CD1c-positive myeloid dendritic cell (primary cell): ENCODE measurements around the gene TNNC2.
"Not testable (repeated sequence)": the region's sequence is repeated elsewhere in the genome, so short reads cannot be mapped to it uniquely, and the experiment has no call there.

Source experiments
- DNase-seq: peaks from one replicate; pipeline ENCODE4 v3.0.0-alpha.2; 2016; ENCODE audit errors: extremely low spot score

The TNNC2 gene

DNA sequence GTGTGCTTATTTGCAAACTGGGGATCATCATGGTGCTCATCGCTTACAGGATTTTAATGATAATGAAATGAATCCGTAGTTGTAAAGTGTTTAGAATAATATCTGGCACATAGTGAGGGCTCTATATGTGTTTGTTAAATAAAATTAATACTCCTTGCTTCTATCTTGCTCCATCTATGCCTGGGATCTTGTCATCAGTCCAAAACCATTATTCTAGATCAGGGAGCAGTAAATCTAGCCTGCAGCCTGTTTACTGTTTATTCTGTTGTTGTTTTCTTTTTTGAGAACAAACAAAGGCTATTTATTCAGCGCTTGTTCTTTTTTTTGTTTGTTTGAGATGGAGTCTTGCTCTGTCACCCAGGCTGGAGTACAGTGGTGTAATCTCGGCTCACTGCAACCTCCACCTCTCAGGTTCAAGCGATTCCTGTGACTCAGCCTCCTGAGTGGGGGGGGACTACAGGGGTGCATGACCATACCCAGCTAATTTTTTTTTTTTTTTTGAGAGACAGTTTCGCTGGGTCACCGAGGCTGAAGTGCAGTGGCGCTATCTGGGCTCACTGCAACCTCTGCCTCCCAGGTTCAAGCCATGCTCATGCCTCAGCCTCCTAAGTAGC is 22.0 kb upstream of the TNNC2 start:
- no peak for DNase-seq

DNA sequence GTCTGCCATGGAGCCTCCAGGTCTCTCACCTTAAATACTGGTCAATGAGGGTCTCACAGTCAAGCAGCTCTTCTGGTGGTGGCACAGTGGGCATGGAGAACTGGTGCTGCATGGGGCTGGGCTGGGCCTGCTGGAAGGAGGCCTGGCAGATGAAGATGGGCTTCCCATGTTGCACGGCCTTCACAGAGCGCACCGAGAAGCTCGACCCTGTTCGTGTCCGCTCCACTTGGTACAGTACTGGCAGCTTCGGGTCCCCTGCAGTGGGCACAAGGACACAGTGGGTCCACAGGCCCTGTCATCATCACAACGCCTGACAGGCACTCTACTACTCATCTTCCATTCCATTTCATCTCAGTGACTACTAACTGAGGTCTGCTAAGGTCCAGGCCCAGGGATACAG is 21.3 kb upstream of the TNNC2 start:
- no peak for DNase-seq

DNA sequence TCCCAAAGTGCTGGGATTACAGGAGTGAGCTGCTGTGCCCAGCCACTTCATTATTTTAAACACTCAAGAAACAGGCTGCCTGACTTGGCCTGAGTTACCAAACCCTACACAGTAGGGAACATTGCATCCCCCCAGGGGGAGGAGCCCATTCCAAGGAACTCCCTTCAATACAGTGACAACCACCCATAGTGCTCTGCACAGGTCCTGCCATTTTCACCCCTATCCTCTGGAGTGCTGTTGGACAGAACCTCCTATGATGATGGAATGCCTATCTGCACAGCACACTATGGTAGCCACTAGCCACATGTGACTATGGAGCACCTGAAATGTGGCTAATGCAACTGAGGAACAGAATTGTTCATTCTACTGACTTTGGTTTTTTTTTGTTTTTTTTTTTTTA is 18.3 kb upstream of the TNNC2 start:
- DNase-seq = no peak

DNA sequence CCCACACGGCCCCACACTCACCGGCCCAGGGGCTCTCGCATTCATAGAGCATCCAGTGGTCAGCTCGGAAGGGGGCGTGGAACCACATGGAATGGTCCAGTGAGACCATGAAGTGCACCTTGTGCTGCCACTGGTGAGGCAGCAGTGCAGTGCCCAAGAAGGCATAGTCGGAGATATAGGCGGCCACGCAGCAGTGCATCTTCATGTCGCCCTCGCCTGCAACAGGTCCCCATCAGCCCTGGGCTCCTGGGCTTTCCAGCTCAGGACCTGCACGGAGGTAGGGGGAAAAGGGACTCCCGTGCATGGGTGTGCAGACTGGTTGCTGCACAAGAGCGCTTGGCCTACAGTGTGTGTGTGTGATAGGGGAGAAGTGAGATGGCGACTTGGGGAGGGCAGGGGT is 16.4 kb upstream of the TNNC2 start:
- no peak for DNase-seq

DNA sequence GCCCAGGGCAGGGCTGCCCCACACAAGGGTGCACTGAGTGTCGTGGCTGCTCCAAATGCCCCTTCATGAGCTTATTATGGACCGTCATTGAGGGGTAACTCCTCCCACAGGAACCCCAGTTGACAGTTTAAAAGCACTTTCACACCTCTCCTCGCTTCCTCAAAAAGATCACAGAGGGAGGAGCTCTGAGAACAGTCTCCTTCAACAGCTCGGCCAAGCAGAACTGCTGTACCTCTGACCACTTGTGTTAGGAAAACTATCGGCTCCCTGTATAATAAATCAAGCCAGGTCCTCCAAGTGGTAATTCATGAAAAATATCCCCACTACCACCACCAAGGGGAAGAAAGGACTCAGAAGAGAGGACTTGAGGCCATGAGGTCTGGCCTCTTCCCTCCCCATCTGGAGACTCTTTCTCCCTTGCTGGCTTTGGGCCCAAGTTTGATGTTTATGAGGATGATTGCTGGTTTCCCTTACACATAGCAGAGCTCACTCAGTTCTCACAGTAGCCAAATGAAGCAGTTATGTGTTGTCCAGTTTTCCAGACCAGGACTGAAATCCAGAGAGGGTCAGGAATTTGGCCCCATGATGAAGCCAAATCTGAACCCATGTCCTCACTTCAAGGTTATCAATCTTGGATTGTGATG is 15.2 kb upstream of the TNNC2 start:
- peak; percentile 48 for DNase-seq

DNA sequence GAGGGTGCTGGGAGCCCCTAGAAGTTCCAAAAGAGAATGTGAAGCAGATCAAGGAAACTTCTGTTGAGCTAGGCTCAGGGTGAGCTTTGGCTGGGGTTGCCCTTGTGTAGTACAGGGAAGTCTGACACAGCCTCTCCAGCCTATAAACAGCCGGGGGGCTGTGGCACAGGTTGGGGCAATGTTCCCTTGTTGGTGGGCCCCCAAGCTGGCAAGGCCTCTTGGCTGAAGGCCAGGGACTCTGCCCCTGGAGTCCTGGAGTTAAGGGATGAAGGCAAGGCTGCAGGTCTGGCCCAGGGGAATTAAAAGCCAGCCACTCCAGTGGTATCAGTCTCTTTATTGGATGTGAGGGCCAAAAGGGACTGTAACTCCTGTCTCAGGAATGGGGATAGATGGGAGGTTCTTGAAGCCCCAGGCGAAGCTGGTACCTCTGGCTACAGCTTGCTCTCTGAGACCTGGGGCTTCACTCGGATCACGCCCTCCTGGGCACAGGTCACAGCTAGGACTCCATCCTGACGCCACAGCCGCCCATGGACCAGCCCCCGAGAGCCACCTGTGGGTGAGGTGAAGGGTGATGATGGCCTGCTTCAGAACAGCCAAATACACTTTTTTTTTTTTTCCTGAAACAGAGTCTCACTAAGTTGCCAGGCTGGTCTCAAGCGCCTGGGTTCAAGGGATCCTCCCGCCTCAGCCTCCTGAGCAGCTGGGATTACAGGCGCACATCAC is 14.5 kb upstream of the TNNC2 start:
- no peak for DNase-seq

DNA sequence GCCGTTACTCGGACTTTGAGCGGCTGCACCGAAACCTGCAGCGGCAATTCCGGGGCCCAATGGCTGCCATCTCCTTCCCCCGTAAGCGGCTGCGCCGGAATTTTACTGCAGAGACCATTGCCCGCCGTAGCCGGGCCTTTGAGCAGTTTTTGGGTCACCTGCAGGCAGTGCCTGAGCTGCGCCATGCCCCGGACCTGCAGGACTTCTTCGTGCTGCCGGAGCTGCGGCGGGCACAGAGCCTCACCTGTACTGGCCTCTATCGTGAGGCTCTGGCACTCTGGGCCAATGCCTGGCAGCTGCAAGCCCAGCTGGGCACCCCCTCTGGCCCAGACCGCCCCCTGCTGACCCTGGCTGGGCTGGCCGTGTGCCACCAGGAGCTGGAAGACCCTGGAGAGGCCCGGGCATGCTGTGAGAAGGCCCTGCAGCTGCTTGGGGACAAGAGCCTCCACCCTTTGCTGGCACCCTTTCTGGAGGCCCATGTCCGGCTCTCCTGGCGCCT is 13.6 kb upstream of the TNNC2 start:
- no peak for DNase-seq

DNA sequence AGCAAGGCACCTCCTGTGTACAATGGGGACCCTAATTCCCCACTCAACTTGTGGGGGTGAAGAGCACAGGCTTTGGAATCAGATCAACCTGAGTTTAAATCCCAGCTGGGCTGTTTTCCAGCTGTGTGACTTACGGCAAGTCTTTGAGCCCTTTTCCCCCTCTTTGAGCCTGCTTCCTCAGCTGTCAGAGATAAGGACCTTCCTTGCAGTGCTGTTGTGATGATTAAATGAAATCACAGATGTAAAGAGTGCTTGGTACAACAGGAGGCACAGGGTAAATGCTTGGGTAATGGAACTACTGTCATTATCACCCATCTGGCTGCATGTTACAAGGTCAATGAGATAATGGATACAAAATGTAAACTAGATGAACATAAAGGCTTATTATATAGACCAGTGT is 9.7 kb upstream of the TNNC2 start:
- DNase-seq = no peak

DNA sequence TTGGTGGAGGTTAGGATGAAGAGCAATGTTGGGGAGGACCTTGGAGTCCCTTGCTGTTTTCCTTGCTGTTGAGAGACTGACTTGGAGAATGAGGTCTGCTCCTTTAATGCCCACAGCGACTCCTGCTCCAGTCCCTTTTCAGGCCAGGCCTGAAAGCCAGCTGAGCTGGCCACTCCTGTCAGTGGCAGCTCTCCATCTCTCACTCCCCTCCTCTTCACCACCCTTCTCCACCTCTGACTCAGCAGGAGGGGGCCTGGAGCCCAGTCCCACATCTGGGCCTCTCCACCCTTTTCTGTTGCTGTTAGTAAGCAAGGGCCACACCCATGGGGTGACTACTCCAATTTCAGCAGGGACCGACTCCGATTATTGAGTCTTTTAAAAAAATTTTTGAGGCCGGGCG is 8.7 kb upstream of the TNNC2 start:
- DNase-seq = no peak

DNA sequence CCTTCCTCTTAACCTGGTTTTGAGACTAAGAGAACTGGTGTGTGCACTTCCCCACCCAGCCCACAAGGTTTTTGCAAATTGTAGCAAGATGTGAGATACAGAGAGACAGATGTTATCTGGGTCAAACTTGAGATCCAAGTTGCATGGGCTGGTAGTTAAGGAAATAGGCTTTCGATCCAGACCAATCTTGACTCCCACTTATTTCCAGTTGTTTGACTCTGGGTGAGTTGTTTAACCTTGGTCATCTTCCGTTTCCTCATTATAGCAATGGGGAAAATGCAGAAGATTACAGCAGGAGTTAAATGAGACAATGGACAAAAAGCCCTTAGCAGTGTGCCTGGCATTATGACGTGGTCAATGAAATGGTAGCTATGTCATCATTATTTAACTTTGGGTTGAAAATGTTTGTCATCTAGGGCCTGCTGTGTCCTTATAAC is 8.2 kb upstream of the TNNC2 start:
- peak; percentile 67 for DNase-seq

DNA sequence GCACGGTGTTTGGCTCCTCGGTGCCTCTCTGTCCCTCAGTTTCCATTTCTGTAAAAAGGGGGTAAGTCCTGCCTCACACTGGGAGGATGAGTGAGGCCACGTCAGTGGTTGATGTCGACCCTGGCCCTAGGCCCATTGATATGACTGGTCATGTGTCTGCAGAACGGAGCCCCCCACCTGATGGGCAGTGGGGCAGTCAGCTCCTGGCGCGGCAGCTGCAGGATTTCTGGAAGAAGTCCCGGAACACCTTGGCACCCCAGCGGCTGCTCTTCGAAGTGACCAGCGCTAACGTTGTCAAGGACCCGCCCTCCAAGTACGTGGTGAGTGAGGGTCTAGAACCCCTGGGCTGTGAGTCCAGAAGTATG is 7.7 kb upstream of the TNNC2 start:
- DNase-seq = no peak

DNA sequence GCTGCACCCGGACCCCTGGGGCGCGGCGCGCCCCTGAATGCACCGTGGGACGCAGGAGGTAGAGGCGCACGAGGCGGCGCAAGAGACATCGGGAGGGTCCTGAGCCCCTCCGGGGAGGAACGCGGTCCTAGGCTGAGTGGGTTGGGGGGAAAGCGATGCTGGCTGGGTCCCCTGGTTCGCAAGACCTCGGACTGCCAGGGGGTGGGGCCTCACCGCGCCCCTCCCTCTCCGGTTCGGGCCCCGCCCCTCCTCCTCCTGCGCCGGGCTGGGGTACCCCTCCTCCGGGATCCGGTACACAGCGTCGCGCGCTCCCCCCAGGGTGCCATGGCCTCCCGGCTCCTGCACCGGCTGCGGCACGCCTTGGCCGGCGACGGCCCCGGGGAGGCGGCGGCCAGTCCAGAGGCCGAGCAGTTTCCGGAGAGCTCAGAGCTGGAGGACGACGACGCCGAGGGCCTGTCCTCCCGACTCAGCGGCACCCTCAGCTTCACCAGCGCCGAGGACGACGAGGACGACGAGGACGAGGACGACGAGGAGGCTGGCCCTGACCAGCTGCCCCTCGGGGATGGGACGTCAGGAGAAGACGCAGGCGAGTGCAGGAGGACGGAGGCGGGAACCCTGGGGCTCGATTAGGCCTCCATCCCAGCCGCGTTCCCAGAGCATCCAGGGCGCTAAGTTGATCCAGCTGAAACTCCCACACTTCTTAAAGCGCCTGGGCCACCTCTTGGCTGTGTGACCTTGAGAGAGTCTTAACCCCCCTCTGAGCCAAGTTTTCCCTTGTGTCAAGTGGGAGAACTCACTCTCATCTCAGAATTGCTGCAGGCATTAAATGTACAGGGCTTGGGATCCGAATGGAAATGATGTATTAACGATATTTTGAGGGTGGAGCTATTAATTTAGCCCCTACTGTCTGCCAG is 7.0 kb upstream of the TNNC2 start:
- no peak for DNase-seq

DNA sequence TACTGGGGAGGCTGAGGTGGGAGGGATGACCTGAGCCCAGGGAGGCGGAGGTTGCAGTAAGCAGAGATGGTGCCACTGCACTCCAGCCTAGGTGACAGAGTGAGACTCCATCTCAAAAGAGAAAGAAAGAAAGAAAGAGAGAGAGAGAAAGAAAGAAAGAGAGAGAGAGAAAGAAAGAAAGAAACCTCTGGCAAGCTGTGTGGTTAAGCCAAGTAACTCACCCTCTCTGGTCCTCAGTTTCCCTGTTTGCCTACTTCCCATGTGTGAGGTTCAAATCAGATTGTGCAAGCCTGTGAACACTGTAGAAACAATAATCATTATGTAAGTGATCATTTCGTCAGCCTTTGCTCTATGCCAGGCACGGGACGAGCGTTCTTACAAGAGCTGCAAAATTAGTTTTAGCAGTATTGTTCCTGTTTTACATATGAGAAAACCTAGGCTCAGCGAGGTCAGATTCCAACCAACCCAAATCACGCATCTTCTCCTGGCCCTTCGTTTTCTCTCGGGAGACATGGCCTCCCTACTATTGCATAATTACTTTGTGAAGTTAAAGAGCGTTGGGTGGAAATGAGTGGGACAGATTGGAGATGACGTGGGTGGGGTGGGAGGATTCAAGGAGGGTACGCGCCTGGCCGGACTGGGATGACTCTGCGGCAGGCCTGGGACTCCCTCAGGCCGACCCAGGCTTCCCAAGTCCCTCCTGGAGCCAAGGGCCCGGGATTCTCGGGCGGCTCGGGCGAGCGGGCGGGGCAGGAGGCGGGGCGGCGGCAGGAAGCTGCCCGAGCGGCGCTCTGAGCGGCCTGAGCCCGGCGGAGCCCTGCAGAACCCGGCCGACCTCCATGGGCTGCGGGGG is 6.1 kb upstream of the TNNC2 start, which contains the start of gene SNX21:
Gene SNX21 (plus strand): TSS at position 770 of the 853 bp plus-strand sequence. CDS start 121 bp downstream, outside the sequence.
- peak; percentile 84 for DNase-seq

DNA sequence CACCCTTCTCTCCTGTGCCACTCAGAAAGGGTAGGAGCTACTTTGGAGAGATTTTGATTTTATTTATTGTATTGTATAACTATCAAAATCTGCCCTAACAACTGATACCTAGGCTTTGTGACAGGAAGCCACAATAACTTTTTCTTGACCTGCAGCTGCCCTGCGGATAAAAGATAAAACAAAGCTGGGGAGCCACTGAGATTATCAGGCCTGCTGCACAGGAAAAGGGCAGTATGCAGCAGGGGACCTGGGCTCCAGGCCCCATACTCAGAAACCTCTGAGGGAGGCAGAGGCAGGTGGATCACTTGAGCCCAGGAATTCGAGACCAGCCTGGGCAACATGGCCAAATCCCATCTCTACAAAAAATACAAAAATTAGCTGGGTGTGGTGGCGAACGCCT is 5.5 kb upstream of the TNNC2 start:
- DNase-seq = no peak

DNA sequence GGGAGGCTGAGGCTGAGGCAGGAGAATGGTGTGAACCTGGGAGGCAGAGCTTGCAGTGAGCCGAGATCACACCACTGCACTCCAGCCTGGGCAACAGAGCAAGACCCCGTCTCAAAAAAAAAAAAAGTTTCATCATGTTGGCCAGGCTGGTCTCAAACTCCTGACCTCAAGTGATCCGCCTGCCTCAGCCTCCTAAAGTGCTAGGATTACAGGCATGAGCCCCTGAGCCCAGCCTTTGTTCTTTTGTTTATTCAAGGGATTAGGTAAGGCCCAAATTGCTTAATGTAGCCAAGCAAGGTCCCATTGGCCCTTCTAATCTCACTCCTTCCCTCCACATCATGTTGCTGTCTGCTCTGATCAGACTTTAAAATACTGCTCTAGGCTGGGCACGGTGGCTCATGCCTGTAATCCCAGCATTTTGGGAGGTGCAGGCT is 2.6 kb upstream of the TNNC2 start:
- DNase-seq = not testable (repeated sequence)

DNA sequence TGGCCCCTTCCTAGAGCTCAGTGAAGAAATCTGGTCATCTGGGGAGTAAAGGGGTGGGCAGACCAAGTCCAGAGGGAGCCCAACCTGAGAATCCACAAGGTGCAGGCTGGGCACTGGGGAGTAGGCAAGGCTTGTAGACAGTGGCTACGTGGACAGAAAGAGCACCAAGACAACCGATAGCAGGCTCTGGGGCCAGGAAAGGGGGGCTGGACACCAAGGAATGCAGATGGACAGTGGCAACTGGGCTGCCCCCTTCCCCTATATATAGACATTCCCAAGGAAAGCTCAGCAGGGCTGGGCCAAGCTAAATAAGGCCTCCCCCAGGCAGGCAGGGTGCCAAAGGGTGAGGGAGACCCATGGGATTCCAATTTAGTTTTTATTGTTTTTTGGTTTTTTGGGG is 1.5 kb upstream of the TNNC2 start:
- no peak for DNase-seq

DNA sequence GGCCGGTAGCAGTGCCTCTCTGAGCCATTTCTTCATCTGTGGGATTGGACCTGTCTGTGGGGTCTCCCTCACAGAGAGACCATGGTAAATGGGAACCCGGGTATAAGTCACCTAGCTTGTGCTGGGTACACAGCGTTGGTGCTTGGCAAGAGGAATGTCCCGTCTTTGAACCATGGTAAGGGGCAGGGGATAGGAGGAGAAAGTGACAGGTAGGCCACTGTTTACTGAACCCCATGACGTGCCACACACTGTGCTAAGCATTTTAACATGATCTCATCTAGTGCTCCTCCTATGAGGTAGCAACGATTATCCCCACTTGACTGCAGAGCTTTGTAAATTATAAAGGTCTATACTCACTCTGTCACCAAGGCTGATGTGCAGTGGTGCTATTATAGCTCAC is 600 bp upstream of the TNNC2 start:
- no peak for DNase-seq

DNA sequence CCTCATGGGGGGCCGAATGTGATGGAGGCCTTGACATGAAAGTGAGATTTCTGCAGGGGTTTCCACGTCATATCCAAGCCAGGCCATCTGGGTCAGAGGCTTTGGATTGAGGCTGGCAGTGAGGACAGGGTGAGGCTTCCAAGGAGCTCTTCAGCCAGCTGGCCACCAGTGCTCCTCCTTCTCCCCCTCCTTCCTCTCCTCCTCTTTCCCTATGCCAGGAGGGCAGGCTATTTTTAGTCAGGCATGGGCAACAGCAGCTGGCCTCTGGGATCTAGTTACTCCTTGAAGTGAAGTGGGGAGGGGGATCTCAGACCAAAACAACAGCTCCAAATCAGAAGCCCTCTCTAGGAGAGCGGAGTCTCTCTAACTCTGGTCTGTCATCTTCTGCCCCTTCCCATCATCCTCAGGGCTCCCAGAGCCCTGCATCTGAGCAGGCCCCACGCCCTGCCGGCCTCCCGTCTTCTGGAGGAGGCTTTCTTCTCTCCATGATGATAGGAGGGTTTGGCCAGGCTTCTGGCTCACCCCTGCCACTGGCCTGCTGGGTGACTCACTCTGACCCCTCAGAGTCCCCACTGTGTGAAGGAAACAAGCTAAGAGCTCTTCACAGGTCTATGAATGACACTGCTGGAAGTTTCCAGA is 612 bp downstream of the TNNC2 start:
- no peak for DNase-seq

DNA sequence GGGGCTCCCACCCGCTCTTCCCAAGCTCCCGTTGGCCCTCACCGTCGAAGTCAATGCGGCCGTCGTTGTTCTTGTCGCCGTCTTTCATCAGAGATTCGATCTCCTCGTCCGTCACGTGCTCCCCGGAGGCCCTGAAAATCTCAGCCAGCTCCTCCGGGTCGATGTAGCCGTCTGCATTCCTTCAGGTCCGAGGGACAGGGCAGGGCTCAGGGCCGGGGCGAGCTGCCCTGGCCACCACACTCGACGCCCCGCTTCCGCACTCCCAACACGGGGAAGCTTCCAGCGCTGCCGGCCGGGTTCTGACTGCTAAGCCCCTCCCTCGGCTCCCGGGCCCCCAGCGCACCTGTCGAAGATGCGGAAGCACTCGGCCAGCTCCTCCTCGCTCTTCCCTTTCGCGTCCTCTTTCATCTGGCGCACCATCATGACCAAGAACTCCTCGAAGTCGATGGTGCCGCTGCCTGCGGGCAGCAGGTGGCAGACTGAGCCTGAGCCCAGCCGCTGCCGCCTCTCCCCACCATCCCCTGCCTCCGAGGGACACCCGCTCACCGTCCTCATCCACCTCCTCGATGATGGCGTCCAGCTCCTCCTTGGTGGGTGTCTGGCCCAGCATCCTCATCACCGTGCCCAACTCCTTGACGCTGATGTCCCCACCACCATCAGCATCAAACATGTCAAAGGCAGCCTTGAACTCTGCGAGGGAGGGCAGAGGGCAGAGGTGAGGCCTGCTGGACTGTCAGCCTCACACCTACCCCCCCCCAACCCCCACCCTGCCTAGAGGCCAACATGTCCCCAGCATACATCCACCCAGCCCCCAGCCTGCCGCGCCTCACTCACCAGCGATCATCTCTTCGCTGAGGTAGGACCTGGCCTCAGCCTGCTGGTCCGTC is 2.9 kb downstream of the TNNC2 start:
- peak; percentile 37 for DNase-seq
